Embryonic facial prominence (tissue), 1 donor: ENCODE measurements around the gene CPLANE1.
"Not testable (repeated sequence)": the region's sequence is repeated elsewhere in the genome, so short reads cannot be mapped to it uniquely, and the experiment has no call there.

Experiments used
- DNase-seq: peaks from one replicate; pipeline ENCODE4 v3.0.0-alpha.2; 2016; ENCODE audit errors: extremely low spot score

Gene CPLANE1

DNA sequence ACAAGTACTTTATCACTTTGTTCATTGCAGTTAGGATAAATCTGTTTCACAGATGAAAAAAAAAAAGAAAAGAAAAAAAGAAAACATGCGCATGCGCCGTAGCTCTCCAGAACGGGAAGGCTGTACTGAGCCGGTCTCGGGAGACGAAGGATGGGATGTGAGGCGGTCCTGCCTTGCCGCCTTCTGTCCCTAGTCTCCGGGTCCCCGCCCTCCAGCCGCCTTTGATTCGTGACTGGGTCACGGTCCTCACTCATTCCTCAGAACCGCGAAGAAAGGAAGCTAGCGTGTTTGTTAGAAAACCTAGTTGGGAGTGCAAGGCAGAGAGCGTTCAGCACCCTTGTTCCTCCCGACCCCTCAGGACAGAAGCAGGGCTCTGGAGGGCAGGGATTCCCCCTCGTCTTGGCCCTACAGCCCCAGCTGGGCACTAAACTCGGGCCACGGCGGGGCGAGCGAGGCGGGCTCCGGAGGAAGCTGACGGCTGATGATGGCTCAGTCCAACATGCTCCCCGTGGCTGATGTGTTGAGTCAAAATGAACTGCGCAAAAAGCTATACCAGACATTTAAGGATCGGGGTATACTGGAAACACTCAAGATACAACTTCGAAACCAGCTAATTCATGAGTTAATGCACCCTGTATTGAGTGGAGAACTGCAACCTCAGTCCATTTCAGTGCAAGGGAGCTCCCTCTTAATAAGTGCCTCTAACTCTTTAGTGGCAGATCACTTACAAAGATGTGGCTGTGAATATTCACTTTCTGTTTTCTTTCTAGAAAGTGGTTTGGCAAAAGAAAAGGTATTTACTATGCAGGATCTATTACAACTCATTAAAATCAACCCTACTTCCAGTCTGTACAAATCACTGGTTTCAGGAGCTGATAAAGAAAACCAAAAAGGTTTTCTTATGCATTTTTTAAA lies 40.0 kb downstream of the CPLANE1 start:
- no peak for DNase-seq

DNA sequence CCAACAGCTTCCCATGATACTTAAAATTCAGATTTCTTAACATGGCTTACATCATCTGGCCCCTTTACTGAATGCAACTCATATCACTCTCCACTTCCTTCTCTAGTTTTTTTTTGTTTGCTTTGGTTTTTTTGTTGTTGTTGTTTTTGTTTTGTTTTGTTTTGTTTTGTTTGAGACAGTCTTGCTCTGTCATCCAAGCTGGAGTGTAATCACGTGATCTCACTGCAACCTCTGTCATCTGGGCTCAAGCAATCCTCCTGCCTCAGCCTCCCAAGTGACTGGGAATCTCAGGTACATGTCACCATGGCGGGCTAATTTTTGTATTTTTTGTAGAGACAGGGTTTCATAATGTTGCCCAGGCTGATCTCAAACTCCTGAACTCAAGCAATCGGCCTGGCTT lies 41.4 kb downstream of the CPLANE1 start:
- DNase-seq = no peak

DNA sequence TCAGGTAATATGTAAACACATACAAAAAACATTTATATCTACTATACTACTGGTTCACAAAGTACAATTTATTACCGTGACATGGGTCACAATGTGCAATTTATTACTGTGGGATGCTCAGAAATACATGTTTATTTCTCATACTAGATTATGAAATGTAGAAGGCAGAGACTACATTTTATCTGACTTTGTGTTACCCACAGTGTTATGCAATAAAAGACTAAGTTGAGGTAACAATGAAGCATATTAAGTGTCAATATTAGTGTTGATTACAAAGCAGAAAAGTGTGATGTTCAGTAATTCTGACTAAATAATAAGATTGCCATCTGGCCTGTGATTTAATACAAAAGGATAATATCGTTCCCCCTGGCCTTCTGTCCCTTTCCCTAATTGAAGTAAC lies 42.4 kb downstream of the CPLANE1 start:
- DNase-seq = no peak

DNA sequence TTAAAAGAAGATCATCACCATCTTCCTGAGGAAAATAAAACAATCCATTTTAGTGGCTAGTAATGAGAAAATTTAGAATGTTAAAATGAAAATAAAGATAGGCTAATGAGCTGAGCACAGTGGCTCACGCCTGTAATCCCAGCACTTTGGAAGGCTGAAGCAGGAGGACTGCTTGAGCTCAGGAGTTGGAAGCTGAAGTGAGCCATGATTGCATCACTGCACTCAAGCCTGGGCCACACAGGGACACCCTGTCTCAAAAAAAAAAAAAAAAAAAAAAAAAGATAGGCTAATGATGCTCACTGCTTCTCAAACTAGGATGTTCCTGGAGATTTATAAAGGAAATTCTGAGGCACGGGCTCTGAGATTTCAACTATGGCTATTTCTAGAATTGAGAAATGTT lies 50.3 kb downstream of the CPLANE1 start:
- DNase-seq = no peak

DNA sequence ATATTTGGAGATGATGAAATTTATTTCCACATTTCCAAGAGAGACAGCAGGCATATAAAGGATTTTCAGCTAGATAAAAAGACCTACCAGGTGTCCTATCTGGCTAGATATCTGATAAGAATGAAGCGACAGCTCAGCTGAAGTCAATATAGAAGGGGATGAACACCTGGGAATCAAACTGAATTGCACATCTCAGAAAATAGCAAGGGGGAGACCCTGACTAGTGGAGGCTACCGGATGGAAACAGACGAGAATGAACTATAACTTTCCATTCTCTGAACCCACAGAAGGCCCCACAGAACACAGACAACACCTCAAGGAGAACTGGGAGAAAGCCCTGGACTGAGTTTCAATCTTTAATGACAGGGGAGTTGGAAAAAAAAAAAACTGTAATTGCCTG lies 51.1 kb downstream of the CPLANE1 start:
- no peak for DNase-seq

DNA sequence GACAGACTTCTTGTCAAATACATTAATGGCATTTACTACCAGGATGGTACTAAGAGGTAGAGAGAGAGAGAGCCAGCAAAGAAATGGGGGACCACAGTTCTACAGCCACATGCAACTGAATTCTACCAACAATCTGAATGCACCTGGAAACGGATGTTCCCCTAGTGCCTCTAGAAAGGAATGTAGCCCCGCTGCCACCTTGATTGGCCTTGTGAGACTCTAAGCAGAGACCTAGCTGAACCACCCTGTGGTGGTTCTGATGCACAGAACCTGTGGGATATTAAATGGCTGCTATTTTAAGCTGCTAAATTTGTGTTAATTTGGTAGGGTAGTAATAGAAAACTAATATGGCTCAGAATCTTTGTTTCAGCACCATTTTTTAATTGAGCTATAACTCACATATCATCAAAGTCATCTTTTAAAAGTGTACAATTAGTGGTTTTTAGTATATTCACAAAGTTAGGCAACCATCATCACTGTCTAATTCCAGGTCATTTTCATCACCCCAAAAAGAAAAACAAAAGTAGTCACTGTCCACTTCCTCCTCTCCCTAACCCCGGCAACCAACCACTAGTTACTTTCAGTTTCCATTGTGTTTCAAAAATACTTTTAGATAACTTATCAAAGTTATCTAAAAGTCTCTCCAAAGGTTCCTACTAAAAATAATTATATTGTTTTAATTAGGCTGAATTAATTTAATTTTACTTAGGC lies 51.7 kb downstream of the CPLANE1 start:
- no peak for DNase-seq

DNA sequence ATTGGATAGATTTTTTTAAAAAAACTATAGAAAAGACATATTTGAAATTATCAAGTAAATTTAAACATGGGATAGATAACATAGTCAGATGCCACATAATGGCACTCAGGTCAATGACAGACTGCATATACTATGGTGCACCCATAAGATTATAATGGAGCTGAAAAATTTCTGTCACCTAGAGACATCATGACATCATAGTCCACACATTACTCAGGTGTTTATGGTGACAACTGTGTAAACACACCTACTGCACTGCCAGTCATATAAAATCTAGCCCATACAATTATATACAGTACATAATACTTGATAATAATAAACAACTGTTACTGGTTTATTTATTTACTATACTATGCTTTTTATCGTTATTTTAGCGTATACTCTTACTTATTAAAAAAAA lies 58.6 kb downstream of the CPLANE1 start:
- no peak for DNase-seq

DNA sequence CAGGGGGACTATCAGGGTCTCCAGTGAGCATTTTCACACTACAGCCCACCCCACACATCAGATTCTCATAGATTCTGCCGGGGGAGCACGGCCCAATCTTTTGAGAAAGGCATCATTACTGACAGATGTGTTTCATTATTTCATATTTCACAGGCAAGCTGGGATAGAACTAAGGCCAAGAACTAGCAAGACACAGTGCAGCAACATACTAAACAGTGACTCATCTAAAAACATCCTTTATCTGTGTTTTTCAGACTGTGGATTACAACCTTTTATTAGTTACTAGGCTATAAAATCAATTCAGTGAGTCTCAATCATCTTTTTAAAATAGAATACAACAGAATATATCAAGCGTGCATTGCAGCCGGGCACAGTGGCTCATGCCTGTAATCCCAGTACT lies 59.8 kb downstream of the CPLANE1 start:
- no peak for DNase-seq

DNA sequence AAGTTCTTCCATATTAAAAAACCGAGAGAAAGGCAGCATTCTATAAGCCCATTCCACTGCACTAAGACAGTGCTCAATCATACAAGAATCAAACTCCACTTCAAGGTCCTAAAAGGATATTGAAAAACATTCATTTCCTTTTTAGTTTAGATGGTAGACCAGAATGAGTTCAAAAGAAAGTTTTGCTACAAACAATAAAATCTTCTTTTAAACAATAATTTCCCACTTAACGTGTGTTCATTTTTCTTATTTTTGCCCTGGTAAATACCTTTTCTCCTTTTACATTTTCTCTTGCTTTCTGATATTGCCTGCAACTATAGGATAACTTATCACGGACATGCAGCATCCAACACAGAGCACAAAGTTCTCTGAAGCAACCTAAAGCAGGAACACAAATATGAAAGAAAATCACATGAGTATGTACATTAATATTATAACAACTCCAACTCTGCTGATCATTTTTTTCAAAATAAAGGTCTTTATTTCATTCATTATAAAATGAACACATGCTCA lies 61.7 kb downstream of the CPLANE1 start:
- no peak for DNase-seq

DNA sequence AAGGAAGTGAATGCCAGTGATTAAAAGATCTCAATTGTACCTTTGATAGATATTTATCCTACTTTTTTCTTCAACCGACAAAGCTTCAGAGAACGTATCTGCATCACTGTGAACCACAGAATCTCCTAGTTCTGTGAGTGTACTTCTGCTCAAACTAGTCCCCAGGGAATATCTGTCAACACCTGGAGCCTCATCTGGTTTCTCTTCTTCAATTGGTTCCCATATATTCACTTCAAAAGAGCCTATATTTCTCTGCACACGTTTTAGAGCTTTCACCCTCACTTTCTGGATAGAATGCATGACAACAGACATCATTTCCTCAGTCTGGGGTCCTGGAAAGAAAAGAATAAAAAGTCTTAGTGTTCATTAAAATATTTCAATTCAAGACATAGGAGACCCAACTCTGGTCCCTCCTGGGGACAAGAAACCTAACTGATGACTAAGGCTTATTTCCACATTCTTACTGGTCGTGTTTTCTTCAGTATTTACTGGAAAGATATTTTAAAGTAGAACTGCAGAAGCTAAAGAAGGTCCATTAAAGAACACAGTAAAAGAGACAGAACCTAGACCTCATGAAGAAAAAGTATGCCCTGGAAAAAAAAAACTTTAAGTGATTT lies 64.3 kb downstream of the CPLANE1 start:
- DNase-seq = no peak

DNA sequence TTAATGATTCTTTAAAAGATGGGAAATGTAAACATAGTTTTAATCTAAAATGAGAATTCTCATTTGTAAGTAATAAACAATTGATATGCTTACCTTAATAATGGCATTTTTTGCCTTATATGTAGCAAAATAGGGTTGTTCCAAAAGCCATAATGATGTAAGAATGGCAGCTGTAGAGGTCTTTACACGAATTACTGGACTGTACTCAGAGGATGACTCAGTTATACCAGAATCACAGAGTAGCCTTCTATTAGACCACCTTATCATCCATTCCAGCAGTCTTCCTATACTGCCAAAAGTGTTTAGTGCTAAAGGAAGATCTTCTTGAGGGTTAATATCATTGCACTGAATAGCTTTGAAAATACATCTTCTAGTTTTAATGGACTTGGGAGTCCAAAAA lies 66.5 kb downstream of the CPLANE1 start:
- no peak for DNase-seq

DNA sequence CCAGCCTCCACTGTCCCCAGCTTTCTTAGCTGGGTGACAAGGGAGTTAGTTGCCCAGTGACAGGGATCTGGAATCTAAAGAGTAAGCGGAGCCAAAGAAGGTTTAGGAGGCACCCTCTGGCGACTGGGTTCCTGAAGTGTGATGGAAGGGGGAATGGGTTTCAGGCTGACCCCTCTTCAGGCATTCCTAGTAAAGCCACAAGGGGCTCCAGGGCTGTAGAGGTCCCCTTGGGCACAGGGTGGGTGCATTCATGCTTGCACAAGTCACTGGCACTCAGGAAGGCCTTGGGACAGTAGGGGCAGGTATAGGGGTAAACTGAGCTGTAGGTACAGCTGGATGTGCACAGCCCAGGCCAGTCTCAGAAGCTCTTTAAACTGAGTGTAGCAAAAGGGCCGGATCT lies 74.2 kb downstream of the CPLANE1 start:
- DNase-seq = no peak

DNA sequence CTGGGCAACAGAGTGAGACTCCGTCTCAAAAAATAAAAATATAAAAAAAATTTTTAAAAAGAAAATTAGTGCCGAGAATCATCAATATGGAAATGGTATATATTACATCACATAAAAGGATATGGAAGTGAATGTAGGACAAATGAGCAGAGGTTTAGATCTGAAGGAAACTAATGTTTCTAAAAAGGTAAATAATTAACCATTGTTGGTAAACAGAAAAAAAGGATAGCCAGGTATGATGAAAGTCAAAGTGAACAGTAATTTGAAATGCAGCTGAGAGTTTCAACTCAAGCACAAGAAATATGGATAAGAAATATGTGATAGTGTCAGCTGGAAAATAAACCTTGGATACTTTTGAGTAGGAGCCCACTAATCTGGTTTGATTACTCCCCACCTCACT lies 76.2 kb downstream of the CPLANE1 start:
- DNase-seq = no peak

DNA sequence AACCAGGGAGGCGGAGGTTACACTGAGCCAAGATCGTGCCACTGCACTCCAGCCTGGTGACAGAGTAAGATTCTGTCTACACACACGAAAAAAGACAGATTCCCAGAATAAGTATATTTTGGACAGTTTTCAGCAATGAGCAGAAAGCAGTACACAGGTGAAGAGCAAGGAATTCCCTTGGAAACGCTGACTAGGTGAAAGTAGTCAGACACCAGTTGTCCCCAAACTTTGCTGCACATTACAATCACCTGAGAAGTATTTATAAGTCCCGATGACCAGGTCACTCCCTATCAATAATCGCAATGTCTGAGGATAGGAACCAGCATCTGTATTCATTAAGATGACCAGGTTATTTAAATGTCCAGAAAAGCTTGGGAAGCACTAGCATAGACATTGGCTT lies 78.3 kb downstream of the CPLANE1 start:
- DNase-seq = no peak

DNA sequence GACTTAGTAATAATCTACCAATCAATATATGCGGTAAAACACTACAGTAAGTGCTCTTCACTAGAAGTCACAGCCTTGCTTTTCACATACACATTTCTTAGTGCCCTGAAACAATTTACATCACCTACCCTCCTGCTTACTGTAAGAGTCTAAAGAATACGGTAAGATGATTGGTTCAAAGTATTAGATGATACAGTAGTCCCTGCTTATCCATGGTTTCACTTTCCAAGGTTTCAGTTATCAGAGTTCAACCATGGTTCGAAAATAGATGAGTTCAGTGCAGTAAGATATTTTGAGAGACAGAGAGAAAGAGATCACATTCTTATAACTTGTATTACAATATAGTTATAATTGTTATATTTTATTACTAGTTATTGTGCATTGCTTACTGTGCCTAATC lies 83.0 kb downstream of the CPLANE1 start:
- no peak for DNase-seq

DNA sequence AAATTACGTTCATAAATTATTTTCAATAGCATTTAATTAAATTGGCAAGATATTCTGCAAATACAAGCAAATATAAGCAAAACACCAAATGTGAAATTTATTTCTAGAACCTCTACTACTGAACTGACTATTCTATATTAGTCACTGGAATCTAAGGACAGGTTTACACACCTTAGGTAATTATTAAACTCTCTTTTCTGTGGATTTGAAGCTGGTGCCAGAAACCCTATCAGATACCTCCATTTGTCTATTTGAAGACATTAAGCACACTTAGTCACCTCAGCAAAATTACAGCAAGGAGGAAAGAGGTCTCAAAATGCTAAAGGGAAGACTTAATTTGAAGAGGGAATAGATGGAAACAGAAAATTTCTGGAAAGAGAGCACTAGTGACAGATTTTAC lies 83.4 kb downstream of the CPLANE1 start:
- DNase-seq = no peak

DNA sequence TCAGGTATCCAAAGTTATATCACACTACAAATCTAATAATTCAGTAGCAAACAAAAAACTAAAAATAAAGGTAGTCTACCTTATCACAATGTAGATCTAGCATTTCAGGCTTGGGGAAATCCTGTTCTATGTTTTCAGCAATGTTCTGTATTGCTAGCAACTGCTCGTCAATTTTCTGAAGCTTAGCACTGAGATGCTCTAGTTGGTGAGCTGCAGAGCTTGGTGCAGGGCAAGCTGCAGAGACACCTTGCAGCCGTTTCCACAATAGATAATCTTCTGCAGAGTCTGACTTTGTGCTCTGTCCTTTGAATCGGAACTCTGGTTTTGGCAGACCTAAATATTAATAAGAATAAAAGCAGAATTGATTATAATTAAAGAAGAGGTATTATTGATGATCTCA lies 95.5 kb downstream of the CPLANE1 start:
- DNase-seq = no peak

DNA sequence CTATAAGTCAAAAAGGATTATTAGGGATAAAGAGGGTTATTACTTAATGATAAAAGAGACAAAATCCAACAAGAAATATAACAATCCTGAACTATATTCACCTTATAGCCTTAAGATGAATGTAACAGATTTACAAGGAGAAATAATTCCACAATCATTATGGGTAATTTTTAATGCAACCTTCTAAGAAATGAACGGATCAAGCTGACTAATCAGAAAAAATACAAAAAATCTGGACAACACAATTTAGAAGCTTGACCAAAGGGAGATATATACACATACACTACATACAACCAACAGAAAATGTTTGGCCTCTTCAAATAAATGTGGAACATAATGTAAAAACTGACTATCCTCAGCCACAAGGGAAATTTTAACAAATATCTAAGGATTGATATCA lies 102.3 kb downstream of the CPLANE1 start:
- no peak for DNase-seq

DNA sequence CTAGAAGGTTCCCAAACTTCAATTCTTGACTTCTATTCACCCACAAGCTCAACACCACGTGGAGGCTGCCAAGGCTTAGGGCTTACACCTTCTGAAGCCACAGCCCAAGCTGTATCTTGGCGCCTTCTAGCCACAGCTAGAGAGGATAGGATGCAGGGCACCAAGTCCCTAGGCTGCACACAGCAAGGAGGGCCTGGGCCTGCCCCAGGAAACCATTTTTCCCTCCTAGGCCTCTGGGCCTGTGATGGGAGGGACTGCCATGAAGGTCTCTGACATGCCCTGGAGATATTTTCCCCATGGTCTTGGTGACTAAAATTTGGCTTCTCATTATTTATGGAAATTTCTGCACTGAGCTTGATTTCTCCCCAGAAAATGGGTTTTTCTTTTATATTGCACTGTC lies 112.5 kb downstream of the CPLANE1 start:
- DNase-seq = no peak

DNA sequence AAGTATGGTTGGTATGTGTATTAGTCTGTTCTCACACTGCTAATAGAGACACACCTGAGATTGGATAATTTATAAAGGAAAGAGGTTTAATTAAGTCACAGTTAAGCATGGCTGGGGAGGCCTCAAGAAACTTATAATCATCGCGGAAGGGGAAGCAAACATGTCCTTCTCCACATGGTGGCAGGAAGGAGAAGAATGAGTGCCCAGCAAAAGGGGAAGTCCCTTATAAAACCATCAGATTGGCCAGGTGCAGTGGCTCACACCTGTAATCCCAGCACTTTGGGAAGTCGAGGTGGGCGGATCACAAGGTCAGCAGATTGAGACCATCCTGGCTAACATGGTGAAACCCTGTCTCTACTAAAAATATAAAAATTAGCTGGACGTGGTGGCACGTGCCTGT lies 113.9 kb downstream of the CPLANE1 start:
- not testable (repeated sequence) for DNase-seq

DNA sequence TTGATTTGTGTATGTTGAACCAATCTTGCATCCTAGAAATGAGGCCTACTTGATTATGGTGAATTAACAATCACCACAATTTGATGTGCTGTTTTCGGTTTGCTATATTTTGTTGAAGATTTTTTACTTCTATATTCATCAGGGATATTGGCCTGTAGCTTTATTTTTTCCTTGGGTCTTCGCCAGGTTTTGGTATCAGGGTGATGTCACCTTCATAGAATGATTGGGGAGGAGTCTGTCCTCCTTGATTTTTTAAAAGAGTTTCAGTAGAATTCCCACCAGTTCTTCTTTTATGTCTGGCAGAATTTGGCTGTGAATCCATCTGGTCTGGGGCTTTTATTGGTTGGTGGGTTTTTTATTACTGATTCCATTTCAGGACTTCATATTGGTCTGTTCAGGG lies 115.2 kb downstream of the CPLANE1 start:
- no peak for DNase-seq

DNA sequence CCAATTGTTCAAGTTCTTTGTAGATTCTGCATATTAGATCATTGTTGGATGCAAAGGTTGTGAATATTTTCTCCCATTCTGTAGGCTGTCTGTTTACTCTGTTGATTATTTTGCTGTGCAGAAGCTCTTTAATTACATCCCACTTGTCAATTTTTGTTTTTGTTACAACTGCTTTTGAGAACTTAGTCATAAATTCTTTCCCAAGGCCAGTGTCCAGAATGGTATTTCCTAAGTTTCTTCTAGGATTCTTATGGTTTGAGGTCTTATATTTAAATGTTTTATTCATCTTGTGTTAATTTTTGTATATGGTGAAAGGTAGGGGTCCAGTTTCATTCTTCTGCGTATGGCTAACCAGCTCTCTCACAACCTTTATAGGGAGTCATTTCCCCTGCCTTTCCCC lies 116.5 kb downstream of the CPLANE1 start:
- no peak for DNase-seq

DNA sequence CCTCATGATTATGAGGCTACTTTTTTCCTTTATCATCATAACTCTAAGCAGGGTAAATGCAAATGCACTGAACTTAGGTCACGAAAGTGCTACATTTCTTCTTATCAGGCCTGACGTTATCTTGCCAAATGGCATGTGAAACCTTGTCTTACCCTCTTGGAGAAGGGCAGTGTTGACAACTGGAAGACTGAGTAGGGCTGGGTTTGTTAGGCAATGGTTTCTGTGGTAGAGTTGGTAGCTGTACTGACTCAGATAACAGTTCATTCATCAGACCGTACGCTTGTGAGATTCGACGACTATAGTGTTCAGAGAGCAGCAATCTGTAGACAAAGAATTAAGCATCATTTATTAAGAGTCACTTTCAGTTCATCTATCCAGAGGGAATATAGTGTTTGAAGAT lies 127.7 kb downstream of the CPLANE1 start:
- DNase-seq = no peak
